Activated naive CD4-positive, alpha-beta T cell treated with Interleukin-2 at 50 U/mL for 16 hours (primary cell): ENCODE data around the gene KANTR.
"Not testable (repeated sequence)": the region's sequence is repeated elsewhere in the genome, so short reads cannot be mapped to it uniquely, and the experiment has no call there.

ENCODE experiments used
- DNase-seq: peaks from one replicate; pipeline ENCODE4 v3.0.0-alpha.2; 2020

The KANTR gene

DNA sequence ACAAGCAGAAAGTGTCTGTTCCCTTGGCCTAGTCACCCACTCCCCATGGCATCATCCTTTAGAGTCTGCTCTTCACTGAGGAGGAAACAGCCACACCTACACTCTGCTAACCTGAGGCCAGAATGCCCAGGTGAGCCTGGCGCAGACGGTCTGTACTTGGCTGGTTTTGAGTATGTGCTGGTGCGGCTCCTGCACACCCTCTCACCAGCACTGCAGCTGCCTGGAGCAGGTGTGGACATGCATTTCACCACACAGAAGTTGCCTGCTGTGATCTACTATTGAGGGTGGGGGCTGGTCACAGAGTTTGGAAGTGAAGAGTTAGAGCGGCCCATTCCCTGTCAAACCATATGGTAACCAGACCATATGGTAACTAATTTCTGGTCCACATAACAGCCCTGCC is 39.5 kb downstream of the KANTR start:
- no peak for DNase-seq

DNA sequence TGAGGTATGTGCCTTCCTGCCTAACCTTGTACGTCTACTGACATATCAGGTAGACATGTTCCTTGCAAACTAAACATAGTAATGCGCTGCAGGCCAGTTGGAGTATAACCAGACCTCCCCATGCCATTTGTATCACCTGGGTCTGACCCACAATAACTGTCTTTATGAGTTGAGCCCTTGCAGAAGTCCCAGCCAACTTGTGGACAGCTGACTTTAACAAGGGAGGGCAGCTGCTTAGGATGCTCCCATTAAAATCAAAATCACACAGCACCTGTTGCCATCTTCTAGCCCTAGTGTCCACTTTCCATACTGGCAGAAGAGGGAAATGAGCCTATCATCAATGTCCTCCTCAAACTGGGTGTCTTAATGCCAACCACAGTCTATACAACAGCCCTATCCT is 41.6 kb downstream of the KANTR start:
- no peak for DNase-seq

DNA sequence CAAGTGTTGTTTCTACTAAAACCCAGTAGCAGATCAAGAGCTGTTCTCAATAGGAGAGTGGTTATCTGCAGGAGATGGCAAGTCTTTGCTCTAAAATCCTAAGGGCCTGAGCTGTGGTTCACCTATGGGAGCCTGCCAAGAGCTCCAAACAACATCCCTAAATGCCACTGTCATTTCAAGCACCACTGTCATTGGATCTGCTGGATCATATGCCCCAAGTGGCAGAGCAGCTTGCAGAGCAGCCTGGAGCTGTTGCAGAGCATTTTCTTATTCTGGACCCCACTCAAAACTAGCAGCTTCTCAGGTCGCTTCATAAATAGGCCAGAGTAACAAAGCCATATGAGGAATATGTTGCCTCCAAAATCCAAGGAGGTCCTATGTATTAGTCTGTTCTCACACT is 59.6 kb downstream of the KANTR start:
- no peak for DNase-seq

DNA sequence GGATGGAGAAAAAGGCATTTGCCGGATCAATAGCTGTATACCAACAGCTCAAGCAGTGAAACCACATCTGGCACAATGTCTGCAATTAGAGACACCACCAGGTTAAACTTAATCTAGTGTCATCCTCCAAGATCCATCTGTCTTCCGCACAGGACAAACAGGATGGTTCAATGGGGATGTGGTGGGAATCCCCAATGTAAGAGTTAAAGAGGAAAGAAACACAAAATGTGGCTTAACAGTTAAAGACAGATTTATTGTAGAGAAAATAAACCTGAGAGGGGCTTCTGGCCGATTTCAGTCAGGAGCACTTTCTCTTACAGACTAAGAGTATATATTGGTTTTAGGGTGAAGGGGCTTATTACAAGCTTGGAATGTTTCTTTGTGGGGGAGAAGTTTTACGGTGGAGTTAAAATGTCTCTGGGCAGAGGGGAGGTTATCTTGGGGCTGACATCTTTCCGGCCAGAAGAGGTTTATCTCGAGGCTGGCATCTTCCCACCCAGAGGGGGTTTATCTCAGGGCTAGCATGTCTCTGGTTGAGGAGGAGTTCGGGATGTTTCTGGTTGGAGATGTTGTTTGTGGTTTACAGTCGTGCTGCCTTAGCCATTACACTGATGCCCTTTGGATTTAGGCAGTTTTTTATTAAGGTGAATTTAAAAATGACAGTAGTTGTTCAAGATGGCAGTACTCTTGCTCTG is 61.7 kb downstream of the KANTR start:
- DNase-seq = no peak

GRCh38 chrX:53156207-53156596 is 62.3 kb downstream of the KANTR start:
- DNase-seq = no peak

- DNase-seq = no peak
Measured at GRCh38 chrX:53159184-53159583, 65.2 kb downstream of the KANTR start.

DNA sequence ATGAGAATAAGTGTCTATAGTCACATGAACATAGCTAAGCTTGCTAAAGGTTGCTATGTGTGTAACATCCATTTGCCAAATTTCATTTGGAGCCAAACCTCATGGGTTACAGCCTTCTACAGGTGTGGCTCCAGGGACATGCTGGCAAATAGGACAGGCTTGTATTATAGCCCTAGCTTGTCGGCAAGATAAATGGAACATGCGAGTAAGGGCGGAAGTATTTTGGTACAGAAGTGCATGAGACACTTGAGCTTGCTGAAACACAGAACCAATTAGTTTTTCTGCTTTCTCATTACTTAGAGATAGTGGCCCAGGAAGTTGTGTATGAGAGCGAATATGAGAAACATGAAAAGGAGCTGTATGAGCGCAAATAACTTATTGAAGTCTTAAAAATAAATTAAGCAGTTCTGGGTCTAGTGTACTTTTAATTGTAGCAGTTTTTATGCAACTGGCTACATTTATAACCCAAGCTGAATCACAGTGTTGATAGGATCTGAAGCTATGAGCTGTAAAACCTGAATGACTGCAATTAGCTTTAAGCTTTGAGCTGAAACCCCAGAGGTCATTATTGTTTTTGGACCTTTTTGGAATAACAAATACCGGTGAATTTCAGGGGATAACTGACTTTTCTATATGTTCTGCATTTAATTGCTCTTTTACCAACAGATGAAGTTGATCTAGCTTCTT is 66.5 kb downstream of the KANTR start:
- DNase-seq = no peak

- DNase-seq = no peak
Measured at GRCh38 chrX:53163436-53163835, 69.5 kb downstream of the KANTR start.

DNA sequence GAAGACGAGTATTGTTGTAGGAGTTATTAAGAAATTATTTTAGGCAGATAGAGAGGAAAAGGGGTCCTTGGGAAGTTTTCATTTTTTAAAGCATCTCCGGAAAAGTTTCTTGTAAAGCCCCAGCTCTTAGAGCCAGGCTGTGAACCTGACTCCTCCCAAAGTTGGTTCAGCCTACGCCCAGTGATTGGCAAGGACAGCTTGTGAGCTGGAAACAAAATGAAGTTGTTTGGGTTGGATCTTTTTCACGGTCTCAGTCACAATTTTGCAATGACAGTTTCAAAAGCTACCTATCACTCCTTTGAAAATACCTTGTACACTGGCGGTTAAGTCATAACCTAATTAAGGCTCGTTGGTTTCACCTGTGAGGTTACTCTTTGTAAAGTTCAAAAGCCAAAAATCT is 70.6 kb downstream of the KANTR start:
- DNase-seq = not testable (repeated sequence)

DNA sequence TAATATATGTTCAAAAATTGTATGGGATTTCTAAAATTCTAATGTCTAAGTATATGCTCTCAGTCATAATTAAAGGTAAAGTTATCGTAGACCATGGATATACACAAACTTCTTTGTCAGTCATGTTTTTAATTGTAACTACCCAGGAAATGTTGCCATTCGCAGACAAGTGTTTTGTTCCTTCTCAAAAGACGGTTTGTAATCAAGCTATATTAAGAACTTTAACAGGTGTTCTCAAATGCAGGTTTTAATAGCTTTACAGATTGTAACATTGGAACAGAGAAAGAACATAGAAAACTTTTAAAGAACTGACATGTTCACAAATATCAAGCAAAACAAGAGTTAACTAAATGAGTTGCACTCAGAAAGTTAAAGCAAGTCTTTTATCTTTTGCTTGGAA is 72.2 kb downstream of the KANTR start:
- no peak for DNase-seq

DNA sequence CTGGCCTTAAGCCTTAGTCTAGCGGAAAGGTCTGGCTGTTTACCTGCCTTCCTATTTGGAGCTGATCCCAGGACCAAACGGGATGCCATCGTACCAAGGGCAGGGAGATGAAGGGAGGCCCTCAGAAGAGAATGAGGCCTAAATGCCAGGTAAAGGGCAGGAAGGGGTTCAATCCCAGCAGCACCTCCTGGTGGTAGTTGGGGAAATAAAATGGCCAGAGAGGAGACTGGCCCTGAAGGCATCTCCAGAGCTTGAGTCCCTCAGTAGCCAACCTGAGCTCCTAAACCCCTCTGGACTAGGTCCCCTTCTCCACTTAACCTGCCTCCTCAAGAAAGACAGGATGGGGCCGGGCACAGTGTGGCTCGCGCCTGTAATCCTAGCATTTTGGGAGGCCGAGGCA is 77.4 kb downstream of the KANTR start:
- no peak for DNase-seq
